IPS-15b (cell line): ENCODE measurements around the gene CIC.

ENCODE experiments used
- H3K27me3 ChIP-seq: one replicate; pipeline ENCODE4 v1.6.1; 2013; ENCODE audit warnings: low read length; ENCODE audit not compliant: control insufficient read depth, insufficient read depth
- H3K36me3 ChIP-seq: one replicate; pipeline ENCODE4 v1.6.1; 2013; ENCODE audit warnings: low read length; ENCODE audit not compliant: control insufficient read depth, insufficient read depth
- H3K4me1 ChIP-seq: one replicate; pipeline ENCODE4 v1.6.1; 2013; ENCODE audit warnings: mild to moderate bottlenecking, low read length; ENCODE audit not compliant: control insufficient read depth, insufficient read depth
- H3K4me3 ChIP-seq: one replicate; pipeline ENCODE4 v1.5.1; 2013; ENCODE audit warnings: low read depth, low read length
- H3K9ac ChIP-seq: one replicate; pipeline ENCODE4 v1.6.1; 2013; ENCODE audit warnings: low read depth, mild to moderate bottlenecking, low read length
- H3K9me3 ChIP-seq: one replicate; pipeline ENCODE4 v1.6.1; 2013; ENCODE audit warnings: mild to moderate bottlenecking, low read length; ENCODE audit not compliant: control insufficient read depth, insufficient read depth

Gene CIC

GRCh38 chr19:42316223-42317211 lies 47.5 kb downstream of the CIC start:
- H3K9me3 ChIP-seq: no peaks in the 10 kb centered on the region
- H3K27me3 ChIP-seq: peaks cover 23% of the 10 kb centered on the region
- no peak overlapping the region for H3K9ac ChIP-seq
- no peak overlapping the region for H3K4me3 ChIP-seq
- H3K36me3 ChIP-seq: no peaks in the 10 kb centered on the region
- no peaks in the 10 kb centered on the region for H3K4me1 ChIP-seq

DNA sequence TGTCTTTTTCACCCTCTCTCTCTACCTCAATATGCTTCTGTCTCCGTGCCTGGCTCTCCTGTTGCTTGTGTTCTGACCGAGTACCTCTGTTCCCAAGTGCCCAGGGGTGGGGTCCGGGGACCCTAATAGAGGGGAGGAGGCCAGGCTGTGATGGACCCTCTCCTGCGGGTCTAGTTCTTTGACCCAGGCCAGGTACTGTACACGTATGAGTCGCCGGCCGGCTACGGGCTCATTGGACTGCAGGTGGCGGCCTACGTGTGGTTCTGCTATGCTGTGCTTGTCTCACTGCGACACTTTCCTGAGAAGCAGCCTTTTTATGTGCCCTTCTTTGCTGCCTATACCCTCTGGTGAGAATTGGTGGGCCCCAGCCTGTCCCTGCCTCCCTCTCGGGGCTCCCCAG lies 48.5 kb downstream of the CIC start:
- no peaks in the 10 kb centered on the region for H3K36me3 ChIP-seq
- peaks cover 25% of the 10 kb centered on the region for H3K27me3 ChIP-seq
- no peak overlapping the region for H3K9ac ChIP-seq
- no peaks in the 10 kb centered on the region for H3K9me3 ChIP-seq
- no peak overlapping the region for H3K4me3 ChIP-seq
- H3K4me1 ChIP-seq: no peaks in the 10 kb centered on the region

GRCh38 chr19:42322305-42322704 lies 53.3 kb downstream of the CIC start:
- Histone ChIP-seq H3K9ac (no peak overlapping the region), H3K9me3 (no peaks in the 10 kb centered on the region), H3K36me3 (no peaks in the 10 kb centered on the region), H3K4me1 (no peaks in the 10 kb centered on the region), H3K4me3 (no peak overlapping the region), H3K27me3 (peaks cover 15% of the 10 kb centered on the region)

GRCh38 chr19:42323473-42323851 lies 54.4 kb downstream of the CIC start:
- Histone ChIP-seq H3K9ac (no peak overlapping the region), H3K9me3 (no peaks in the 10 kb centered on the region), H3K36me3 (no peaks in the 10 kb centered on the region), H3K27me3 (peaks cover 15% of the 10 kb centered on the region), H3K4me3 (peak overlapping the region; percentile 37), H3K4me1 (no peaks in the 10 kb centered on the region)

GRCh38 chr19:42323852-42324654 lies 55.0 kb downstream of the CIC start:
- H3K9ac ChIP-seq: no peak overlapping the region

GRCh38 chr19:42324655-42325307 lies 55.7 kb downstream of the CIC start:
- Histone ChIP-seq H3K27me3 (peaks cover 15% of the 10 kb centered on the region), H3K9me3 (no peaks in the 10 kb centered on the region), H3K36me3 (no peaks in the 10 kb centered on the region), H3K9ac (no peak overlapping the region), H3K4me1 (no peaks in the 10 kb centered on the region), H3K4me3 (peak overlapping the region; percentile 47)

More at GRCh38 chr19:42323852-42324654, 55.0 kb downstream of the CIC start:
- no peaks in the 10 kb centered on the region for H3K9me3 ChIP-seq
- H3K4me3 ChIP-seq: peak overlapping the region; percentile 47
- no peaks in the 10 kb centered on the region for H3K36me3 ChIP-seq
- no peaks in the 10 kb centered on the region for H3K4me1 ChIP-seq
- peaks cover 15% of the 10 kb centered on the region for H3K27me3 ChIP-seq

DNA sequence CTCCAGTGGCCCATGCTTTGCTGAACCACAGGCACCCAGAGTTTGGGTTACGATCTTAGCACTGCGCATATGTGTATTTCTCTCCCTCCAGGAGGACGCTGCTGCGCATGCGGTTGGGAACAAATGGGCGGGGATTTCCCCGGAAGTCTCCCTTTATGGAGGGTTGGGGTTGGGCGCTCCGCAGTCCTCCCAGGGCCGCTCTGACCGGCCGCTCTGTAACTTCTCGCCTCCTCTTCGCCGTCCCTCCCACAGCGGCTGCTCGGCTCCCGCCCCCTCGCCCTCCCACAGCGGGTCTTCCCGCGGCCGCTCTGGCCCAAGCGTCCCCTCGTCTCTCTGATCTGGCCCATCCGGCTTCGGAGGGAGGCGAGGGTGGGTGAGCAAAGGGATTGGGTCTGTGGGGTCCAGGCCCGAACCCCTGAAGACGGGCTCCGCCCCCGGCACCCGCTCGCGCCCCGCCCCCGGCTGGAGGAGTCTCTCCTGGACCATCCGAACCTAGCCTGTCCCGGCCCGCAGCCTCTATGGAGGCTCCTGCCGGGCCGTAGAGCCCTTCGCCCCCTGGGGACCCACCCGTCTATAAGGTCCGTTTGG lies 56.4 kb downstream of the CIC start, which contains the start of gene MEGF8:
Gene MEGF8, plus strand, starts transcription at position 328 of the 588 bp plus-strand sequence. CDS start 609 bp downstream, outside the sequence.
- Histone ChIP-seq H3K36me3 (no peaks in the 10 kb centered on the region), H3K4me1 (peaks cover 4% of the 10 kb centered on the region), H3K9ac (peak within 1 kb of the TSS; percentile 83)

DNA sequence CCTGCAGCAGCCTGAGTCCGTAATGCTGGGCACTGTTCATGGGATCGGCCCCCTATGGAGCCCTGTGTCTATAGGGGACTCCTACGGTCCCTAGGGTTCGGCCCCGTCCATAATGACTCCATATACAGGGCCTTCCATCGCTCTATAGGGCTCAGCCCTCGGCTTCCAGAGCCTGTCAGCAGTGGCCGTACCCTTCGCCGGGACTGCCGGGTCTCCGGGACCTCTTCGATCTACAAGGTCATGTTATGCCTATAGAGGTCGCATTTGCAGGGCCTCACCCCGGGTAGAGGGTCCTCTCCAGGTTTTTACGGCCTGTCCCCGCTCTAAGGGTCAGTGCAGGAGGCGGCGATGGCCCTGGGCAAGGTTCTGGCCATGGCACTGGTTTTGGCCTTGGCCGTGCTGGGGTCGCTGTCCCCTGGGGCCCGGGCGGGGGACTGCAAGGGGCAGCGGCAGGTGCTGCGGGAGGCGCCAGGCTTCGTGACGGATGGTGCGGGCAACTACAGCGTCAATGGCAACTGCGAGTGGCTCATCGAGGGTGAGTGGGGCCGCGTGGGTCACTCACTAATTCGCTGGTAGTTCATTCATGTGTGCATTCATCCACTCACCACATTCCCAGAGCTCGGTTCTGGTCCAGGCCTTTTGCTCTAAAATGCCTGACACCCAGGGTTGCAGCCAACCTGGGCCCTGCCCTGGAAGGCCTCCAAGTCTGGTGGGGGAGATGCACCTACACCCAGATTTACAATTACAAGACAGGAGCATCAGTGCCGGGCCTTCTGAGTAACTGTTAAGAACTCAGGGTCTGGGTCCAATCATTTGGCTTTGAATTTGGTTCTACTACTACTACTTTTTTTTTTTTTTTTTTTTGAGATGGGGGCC lies 57.1 kb downstream of the CIC start:
- Histone ChIP-seq H3K36me3 (no peaks in the 10 kb centered on the region), H3K4me1 (peaks cover 5% of the 10 kb centered on the region), H3K9me3 (no peaks in the 10 kb centered on the region), H3K4me3 (peak overlapping the region; percentile 84), H3K9ac (peak overlapping the region; percentile 83), H3K27me3 (peaks cover 15% of the 10 kb centered on the region)

More for the DNA sequence above, 56.4 kb downstream of the CIC start, which contains the start of gene MEGF8:
- Histone ChIP-seq H3K27me3 (peaks cover 15% of the 10 kb centered on the region), H3K4me3 (peak within 1 kb of the TSS; percentile 84), H3K9me3 (no peaks in the 10 kb centered on the region)

GRCh38 chr19:42326969-42327368 lies 57.9 kb downstream of the CIC start:
- Histone ChIP-seq H3K27me3 (peaks cover 12% of the 10 kb centered on the region), H3K36me3 (no peaks in the 10 kb centered on the region), H3K9me3 (no peaks in the 10 kb centered on the region), H3K4me3 (no peak overlapping the region), H3K9ac (no peak overlapping the region), H3K4me1 (peaks cover 5% of the 10 kb centered on the region)

GRCh38 chr19:42327381-42327780 lies 58.3 kb downstream of the CIC start:
- Histone ChIP-seq H3K36me3 (no peaks in the 10 kb centered on the region), H3K9me3 (no peaks in the 10 kb centered on the region), H3K4me3 (no peak overlapping the region), H3K27me3 (peaks cover 8% of the 10 kb centered on the region), H3K9ac (no peak overlapping the region), H3K4me1 (peaks cover 5% of the 10 kb centered on the region)
